Measurements from ENCODE around the gene SLX9.

Gene SLX9

GRCh38 chr21:44919111-44919912, 20.5 kb upstream of the SLX9 start:
- H3K9me3 ChIP-seq (ENCODE audit: severe bottlenecking), result no peaks in the 10 kb centered on the region
- peaks cover 33% of the 10 kb centered on the region for H3K4me1 ChIP-seq (ENCODE audit: insufficient read depth, poor library complexity, severe bottlenecking)
- no peak overlapping the region for H3K4me3 ChIP-seq (ENCODE audit: severe bottlenecking)
- no peak for TF ChIP-seq CTCF (IDR thresholded peaks at IDR 0.05; ENCODE audit: poor library complexity, severe bottlenecking)
- no peaks in the 10 kb centered on the region for H3K27me3 ChIP-seq (ENCODE audit: insufficient read depth, poor library complexity, severe bottlenecking)
- no peak for DNase-seq (ENCODE audit: low spot score)
- no peak overlapping the region for H3K27ac ChIP-seq (ENCODE audit: poor library complexity, severe bottlenecking)
- ATAC-seq (ENCODE audit: low read depth), result no peak
- H3K36me3 ChIP-seq (ENCODE audit: low read depth), result no peaks in the 10 kb centered on the region

- Histone ChIP-seq H3K27ac (ENCODE audit: poor library complexity, severe bottlenecking) (no peak overlapping the region), H3K4me1 (ENCODE audit: insufficient read depth, poor library complexity, severe bottlenecking) (peaks cover 28% of the 10 kb centered on the region), H3K27me3 (ENCODE audit: insufficient read depth, poor library complexity, severe bottlenecking) (no peaks in the 10 kb centered on the region), H3K4me3 (ENCODE audit: severe bottlenecking) (no peak overlapping the region), H3K9me3 (ENCODE audit: severe bottlenecking) (no peaks in the 10 kb centered on the region), H3K36me3 (ENCODE audit: low read depth) (no peaks in the 10 kb centered on the region)
- DNase-seq (ENCODE audit: low spot score) (no peak), ATAC-seq (ENCODE audit: low read depth) (no peak)
- TF ChIP-seq CTCF (IDR thresholded peaks at IDR 0.05; ENCODE audit: poor library complexity, severe bottlenecking), result no peak
Measured at GRCh38 chr21:44919913-44920693, 19.7 kb upstream of the SLX9 start.

- Histone ChIP-seq H3K4me1 (ENCODE audit: insufficient read depth, poor library complexity, severe bottlenecking) (peaks cover 28% of the 10 kb centered on the region), H3K27me3 (ENCODE audit: insufficient read depth, poor library complexity, severe bottlenecking) (no peaks in the 10 kb centered on the region), H3K36me3 (ENCODE audit: low read depth) (no peaks in the 10 kb centered on the region), H3K27ac (ENCODE audit: poor library complexity, severe bottlenecking) (no peak within 1 kb of the TSS), H3K9me3 (ENCODE audit: severe bottlenecking) (no peaks in the 10 kb centered on the region), H3K4me3 (ENCODE audit: severe bottlenecking) (no peak within 1 kb of the TSS)
- DNase-seq (ENCODE audit: low spot score) (no peak), ATAC-seq (ENCODE audit: low read depth) (no peak)
- TF ChIP-seq CTCF (IDR thresholded peaks at IDR 0.05; ENCODE audit: poor library complexity, severe bottlenecking), result no peak
Measured at GRCh38 chr21:44920694-44921604, 18.9 kb upstream of the SLX9 start, which contains the start of gene ITGB2. Gene ITGB2 (minus strand): TSS chr21:44920899. CDS start chr21:44910782, 10,117 bp downstream.

GRCh38 chr21:44921928-44922327, 17.9 kb upstream of the SLX9 start:
- no peak for TF ChIP-seq CTCF (IDR thresholded peaks at IDR 0.05; ENCODE audit: poor library complexity, severe bottlenecking)
- Histone ChIP-seq H3K4me3 (ENCODE audit: severe bottlenecking) (no peak overlapping the region), H3K36me3 (ENCODE audit: low read depth) (no peaks in the 10 kb centered on the region), H3K27ac (ENCODE audit: poor library complexity, severe bottlenecking) (no peak overlapping the region), H3K9me3 (ENCODE audit: severe bottlenecking) (no peaks in the 10 kb centered on the region), H3K27me3 (ENCODE audit: insufficient read depth, poor library complexity, severe bottlenecking) (no peaks in the 10 kb centered on the region), H3K4me1 (ENCODE audit: insufficient read depth, poor library complexity, severe bottlenecking) (peaks cover 28% of the 10 kb centered on the region)
- DNase-seq (ENCODE audit: low spot score) (no peak), ATAC-seq (ENCODE audit: low read depth) (no peak)

Measured in RWPE2 (cell line).